HG02884 (cell line): ENCODE data around the gene THOP1.

Experiments
- ATAC-seq: cut with Tn5 transposase; IDR thresholded peaks from one replicate; pipeline ENCODE4 v1.9.1; 2021; ENCODE audit warnings: mild to moderate bottlenecking, moderate library complexity; ENCODE audit not compliant: unreplicated experiment

The THOP1 gene

DNA sequence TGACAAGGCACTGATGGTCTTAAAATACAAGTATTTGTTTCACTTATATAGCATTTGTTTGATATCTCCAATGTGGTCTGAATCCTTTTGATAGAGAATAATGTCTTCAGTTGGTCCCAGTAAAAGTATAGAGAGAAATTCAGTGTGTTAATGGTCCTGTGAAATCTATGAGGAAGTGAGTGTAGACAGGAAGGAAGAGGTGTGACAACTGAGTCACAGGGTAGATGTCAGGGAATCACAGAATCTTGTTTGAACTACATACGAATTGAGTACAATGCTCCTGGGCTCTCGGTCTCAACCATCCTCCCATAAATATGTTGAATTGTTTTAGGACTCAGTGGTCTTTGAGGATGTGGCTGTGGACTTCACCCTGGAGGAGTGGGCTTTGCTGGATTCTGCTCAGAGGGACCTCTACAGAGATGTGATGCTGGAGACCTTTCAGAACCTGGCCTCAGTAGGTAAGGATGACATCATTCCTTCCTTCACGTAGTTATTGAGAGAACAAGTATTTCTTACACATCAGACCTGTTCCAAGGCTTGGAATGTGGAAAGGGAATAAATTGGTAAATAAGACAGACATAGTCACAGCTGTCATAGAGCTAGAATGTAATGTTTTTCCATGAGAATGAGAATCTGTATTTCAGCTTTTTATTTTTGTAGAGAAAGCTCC lies 65.1 kb downstream of the THOP1 start:
- ATAC-seq: no peak

GRCh38 chr19:2852598-2852997 lies 67.3 kb downstream of the THOP1 start:
- no peak for ATAC-seq

DNA sequence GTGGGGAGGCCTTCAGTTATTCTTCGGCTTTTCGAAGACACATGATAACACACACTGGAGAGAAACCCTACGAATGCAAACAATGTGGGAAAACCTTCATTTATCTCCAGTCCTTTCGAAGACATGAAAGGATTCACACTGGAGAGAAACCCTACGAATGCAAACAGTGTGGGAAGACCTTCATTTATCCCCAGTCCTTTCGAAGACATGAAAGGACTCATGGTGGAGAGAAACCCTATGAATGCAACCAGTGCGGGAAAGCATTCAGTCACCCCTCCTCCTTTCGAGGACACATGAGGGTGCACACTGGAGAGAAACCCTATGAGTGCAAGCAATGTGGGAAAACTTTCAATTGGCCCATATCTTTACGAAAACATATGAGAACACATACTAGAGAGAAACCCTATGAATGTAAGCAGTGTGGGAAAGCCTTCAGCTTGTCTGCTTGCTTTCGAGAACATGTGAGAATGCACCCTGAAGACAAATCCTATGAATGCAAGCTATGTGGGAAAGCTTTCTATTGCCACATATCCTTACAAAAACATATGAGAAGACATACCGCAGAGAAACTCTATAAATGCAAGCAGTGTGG lies 67.8 kb downstream of the THOP1 start:
- ATAC-seq: no peak

GRCh38 chr19:2854849-2855248 lies 69.5 kb downstream of the THOP1 start:
- no peak for ATAC-seq

DNA sequence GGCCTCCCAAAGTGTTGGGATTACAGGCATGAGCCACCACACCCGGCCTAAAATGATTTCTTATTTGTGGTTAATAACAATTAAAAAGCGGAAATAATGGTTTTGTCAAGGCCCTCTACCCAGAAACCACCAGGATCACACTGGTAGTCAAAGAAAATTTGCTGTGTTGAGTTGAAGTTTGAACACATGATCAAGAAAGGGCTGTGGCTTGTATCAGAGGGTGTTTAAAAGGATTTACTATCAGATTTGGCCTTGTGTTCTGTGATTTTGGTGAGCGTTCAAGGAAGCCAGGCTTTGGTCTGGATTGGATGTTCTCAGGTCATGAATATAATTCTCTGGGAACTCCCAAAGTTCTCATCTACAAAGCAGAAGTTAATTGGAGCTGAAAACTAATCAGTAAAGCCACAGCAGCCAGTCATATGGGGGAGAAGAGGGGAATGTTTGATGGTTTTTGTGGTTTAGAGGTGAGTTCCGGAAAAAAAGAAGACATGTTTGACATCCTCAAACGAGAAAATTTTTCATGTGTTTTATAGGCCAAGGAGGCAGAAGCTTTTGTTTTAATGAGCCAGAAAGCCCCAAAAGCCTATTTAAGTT lies 71.3 kb downstream of the THOP1 start:
- no peak for ATAC-seq

- ATAC-seq: no peak
Observed at GRCh38 chr19:2858864-2859263, 73.6 kb downstream of the THOP1 start.

DNA sequence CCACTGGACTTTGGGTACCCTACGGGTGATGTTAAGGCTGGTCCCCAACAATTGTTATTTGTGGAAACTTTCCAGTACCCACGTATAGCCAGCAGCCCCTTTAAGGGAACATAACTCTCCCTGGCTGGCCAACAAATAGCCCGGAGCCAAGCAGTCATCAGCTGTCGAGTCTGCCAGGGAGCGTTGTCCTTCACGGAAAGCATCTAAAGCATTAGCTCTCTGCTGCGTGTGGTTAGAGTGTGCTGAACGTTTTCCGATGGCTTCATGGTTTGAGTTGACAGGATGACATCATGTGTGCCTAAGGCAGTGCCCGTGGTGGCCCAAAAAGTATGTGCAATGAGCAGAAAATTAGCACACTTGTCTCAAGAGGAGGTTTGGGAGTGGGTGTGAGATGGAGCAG lies 78.5 kb downstream of the THOP1 start:
- ATAC-seq: no peak
